HepG2 (cell line): Measurements from ENCODE around the gene TUBB4B. TPM values are rescaled to one million over a fixed set of nuclear protein-coding genes. Genes with fewer than 3 reads are reported as not detected.

Experiments used
- DPF2 ChIP-seq: sonication (generic); formaldehyde crosslinking; IDR thresholded peaks from 2 replicates; pipeline ENCODE4 v1.4.0; 2020; ENCODE audit warnings: mild to moderate bottlenecking, low read depth, missing genetic modification reagents, borderline replicate concordance
- HNRNPH1 ChIP-seq: fragments of 200-400 bp; formaldehyde crosslinking; optimal IDR thresholded peaks from 2 replicates; pipeline ENCODE3; 2017; ENCODE audit warnings: mild to moderate bottlenecking, low read depth, low read length
- MAFF ChIP-seq: IDR thresholded peaks from 2 replicates; pipeline ENCODE4 v1.6.1; 2011; ENCODE audit warnings: low read depth, low read length, improper control_type of control experiment
- NONO ChIP-seq, 2 experiments: fragments of 450-650 bp in 1 of 2; sonication (generic) in 1 of 2; formaldehyde crosslinking in 1 of 2; IDR thresholded peaks in 1 of 2; conservative IDR thresholded peaks in 1 of 2; 2 replicates each; pipeline versions ENCODE4 v1.6.1 to v1.8.0; 2017 to 2022; ENCODE audit warnings: mild to moderate bottlenecking in 1 of 2, missing genetic modification reagents in 1 of 2, moderate library complexity in 1 of 2
- NR2F1 ChIP-seq, 2 experiments: fragments of 450-650 bp in 1 of 2; formaldehyde crosslinking in 1 of 2; IDR thresholded peaks; 2 replicates each; pipeline versions ENCODE4 v1.5.0 to v1.6.1; 2016 to 2020; ENCODE audit warnings: mild to moderate bottlenecking in 1 of 2, missing compliant biosample characterization in 1 of 2, missing genetic modification reagents in 1 of 2, moderate library complexity in 1 of 2
- PAF1 ChIP-seq: IDR thresholded peaks from 2 replicates; pipeline ENCODE4 v1.6.1; 2016; ENCODE audit warnings: missing genetic modification reagents, missing compliant biosample characterization
- REXO4 ChIP-seq: sonication (generic); formaldehyde crosslinking; IDR thresholded peaks from 2 replicates; pipeline ENCODE4 v1.8.0; 2022; ENCODE audit warnings: missing genetic modification reagents, mild to moderate bottlenecking, borderline replicate concordance
- SMARCE1 ChIP-seq: fragments of 450-650 bp; IDR thresholded peaks from 2 replicates; pipeline ENCODE4 v1.6.1; 2017; ENCODE audit warnings: borderline replicate concordance
- ZNF350 ChIP-seq: sonication (generic); formaldehyde crosslinking; IDR thresholded peaks from 2 replicates; pipeline ENCODE4 v1.4.0; 2020; ENCODE audit warnings: mild to moderate bottlenecking, low read depth, missing genetic modification reagents, borderline replicate concordance
- ZNF354B ChIP-seq: sonication (generic); formaldehyde crosslinking; IDR thresholded peaks from 2 replicates; pipeline ENCODE4 v1.8.0; 2022; ENCODE audit warnings: mild to moderate bottlenecking, missing genetic modification reagents
- ZNF451 ChIP-seq: sonication (generic); formaldehyde crosslinking; IDR thresholded peaks from 2 replicates; pipeline ENCODE4 v1.5.0; 2020; ENCODE audit warnings: mild to moderate bottlenecking, missing genetic modification reagents
- ZNF556 ChIP-seq: sonication (generic); formaldehyde crosslinking; IDR thresholded peaks from 2 replicates; pipeline ENCODE4 v1.4.0; 2020; ENCODE audit warnings: mild to moderate bottlenecking, missing genetic modification reagents, borderline replicate concordance
- ZNF569 ChIP-seq: sonication (generic); formaldehyde crosslinking; IDR thresholded peaks from 2 replicates; pipeline ENCODE4 v1.5.0; 2020; ENCODE audit warnings: mild to moderate bottlenecking, missing genetic modification reagents, moderate library complexity, borderline replicate concordance
- ZNF773 ChIP-seq: sonication (generic); formaldehyde crosslinking; IDR thresholded peaks from 2 replicates; pipeline ENCODE4 v1.4.0; 2020; ENCODE audit warnings: missing genetic modification reagents, borderline replicate concordance
- polyA plus RNA-seq, 8 experiments: library from polyadenylated mRNA; depleted of rRNA in 3 of 8; stranded (reverse) in 7 of 8; unstranded in 1 of 8; fragments of >200 nt; fragmentation: Illumina TruSeq in 4 of 8; extraction: Trizol in 4 of 8; gene quantifications; 2 replicates each; pipeline versions ENCODE4 v1.2.1 to v1.2.3, GENCODE V29; 2011 to 2016; ENCODE audit warnings: low read depth in 4 of 8, missing spikeins in 1 of 8, mixed read lengths in 1 of 8; ENCODE audit not compliant: insufficient read depth in 1 of 8
- total RNA-seq, 5 experiments: library from RNA; depleted of rRNA; stranded (reverse); fragments of >200 nt; fragmentation: Illumina TruSeq; extraction: Trizol; gene quantifications; 2 replicates each; pipeline ENCODE4 v1.2.3, GENCODE V29; 2016; ENCODE audit warnings: low read depth in 1 of 5
- TF ChIP-seq, protein P1 (sequence below): sonication (generic); formaldehyde crosslinking; IDR thresholded peaks from 2 replicates; pipeline ENCODE4 v1.4.0; 2020; ENCODE audit warnings: missing genetic modification reagents, borderline replicate concordance
- TF ChIP-seq, protein P2 (sequence below): sonication (generic); formaldehyde crosslinking; IDR thresholded peaks from 2 replicates; pipeline ENCODE4 v1.8.1; 2023; ENCODE audit warnings: mild to moderate bottlenecking, missing genetic modification reagents
- TF ChIP-seq, protein P3 (sequence below): sonication (generic); formaldehyde crosslinking; conservative IDR thresholded peaks from 2 replicates; pipeline ENCODE4 v1.4.0; 2020; ENCODE audit warnings: missing genetic modification reagents
- TF ChIP-seq, protein P4 (sequence below): sonication (generic); formaldehyde crosslinking; IDR thresholded peaks from 2 replicates; pipeline ENCODE4 v1.5.0; 2020; ENCODE audit warnings: missing genetic modification reagents, mild to moderate bottlenecking, borderline replicate concordance
- TF ChIP-seq, protein P5 (sequence below): sonication (generic); formaldehyde crosslinking; IDR thresholded peaks from 2 replicates; pipeline ENCODE4 v1.5.1; 2020; ENCODE audit warnings: mild to moderate bottlenecking, missing genetic modification reagents, moderate library complexity

Gene TUBB4B
- total and polyA plus RNA-seq, 2 of the 13 experiments (the other 11 are each of a cell fraction or from before 2014, with no cell fraction given) = 182 to 412 TPM

DNA sequence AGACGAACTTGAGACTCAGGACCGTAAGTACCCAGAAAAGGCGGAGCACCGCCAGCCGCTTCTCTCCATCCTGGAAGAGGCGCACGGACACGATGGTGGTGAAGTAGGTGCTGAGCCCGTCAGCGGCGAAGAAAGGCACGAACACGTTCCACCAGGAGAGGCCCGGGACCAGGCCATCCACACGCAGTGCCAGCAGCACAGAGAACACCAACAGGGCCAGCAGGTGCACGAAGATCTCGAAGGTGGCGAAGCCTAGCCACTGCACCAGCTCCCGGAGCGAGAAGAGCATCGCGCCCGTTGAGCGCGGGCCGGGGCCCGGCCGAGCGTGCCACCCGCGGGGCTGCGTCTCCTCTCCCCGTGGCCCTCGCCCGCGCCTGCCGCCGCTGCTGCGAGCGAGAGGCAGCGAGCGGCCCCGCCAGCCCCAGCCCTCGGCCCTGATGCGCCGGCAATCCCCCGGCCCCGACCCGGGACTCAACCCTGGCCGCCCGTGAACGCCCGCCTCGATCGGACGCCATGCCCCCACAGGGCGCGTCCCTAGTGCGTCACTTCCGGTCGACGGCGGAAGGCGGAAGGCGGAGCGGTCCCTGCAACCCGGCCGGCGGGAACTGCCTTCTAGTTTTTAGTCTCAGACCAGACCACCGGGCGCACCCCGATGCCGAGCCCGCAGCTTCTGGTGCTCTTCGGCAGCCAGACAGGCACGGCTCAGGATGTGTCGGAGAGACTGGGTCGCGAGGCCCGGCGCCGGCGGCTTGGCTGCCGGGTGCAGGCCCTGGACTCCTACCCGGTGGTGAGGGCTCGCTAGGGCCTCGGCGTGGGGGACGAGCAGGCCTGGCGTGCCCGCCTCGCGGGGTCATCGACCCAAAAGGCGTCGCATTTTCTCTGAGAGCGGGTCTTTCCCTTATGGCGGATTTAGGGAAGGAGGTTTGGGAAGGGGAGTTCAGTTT, 35.7 kb upstream of the TUBB4B start, which contains the start of the genes NDOR1 and TMEM203 (continued):
- TF ChIP-seq, protein P1, sequence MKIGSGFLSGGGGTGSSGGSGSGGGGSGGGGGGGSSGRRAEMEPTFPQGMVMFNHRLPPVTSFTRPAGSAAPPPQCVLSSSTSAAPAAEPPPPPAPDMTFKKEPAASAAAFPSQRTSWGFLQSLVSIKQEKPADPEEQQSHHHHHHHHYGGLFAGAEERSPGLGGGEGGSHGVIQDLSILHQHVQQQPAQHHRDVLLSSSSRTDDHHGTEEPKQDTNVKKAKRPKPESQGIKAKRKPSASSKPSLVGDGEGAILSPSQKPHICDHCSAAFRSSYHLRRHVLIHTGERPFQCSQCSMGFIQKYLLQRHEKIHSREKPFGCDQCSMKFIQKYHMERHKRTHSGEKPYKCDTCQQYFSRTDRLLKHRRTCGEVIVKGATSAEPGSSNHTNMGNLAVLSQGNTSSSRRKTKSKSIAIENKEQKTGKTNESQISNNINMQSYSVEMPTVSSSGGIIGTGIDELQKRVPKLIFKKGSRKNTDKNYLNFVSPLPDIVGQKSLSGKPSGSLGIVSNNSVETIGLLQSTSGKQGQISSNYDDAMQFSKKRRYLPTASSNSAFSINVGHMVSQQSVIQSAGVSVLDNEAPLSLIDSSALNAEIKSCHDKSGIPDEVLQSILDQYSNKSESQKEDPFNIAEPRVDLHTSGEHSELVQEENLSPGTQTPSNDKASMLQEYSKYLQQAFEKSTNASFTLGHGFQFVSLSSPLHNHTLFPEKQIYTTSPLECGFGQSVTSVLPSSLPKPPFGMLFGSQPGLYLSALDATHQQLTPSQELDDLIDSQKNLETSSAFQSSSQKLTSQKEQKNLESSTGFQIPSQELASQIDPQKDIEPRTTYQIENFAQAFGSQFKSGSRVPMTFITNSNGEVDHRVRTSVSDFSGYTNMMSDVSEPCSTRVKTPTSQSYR (CRISPR knock-in tag) = peak; percentile 47; the same call in 1 of the 2 replicates
- TF ChIP-seq ZNF354B (CRISPR knock-in tag) (no peak), ZNF350 (CRISPR knock-in tag) (peak; percentile 73), ZNF451 (no peak), REXO4 (no peak), MAFF (no peak), DPF2 (CRISPR knock-in tag) (no peak), ZNF556 (peak; percentile 33; the same call in 1 of the 2 replicates), SMARCE1 (no peak), HNRNPH1 (no peak), PAF1 (CRISPR knock-in tag) (no peak), ZNF773 (no peak), NR2F1 (CRISPR knock-in tag; IDR thresholded peaks at IDR 0.05) (no peak), NONO (IDR thresholded peaks at IDR 0.05) (no peak), NONO (CRISPR knock-in tag; conservative IDR thresholded peaks at IDR 0.05) (peak; percentile 85), ZNF569 (no peak)
- TF ChIP-seq, protein P2, sequence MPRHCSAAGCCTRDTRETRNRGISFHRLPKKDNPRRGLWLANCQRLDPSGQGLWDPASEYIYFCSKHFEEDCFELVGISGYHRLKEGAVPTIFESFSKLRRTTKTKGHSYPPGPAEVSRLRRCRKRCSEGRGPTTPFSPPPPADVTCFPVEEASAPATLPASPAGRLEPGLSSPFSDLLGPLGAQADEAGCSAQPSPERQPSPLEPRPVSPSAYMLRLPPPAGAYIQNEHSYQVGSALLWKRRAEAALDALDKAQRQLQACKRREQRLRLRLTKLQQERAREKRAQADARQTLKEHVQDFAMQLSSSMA = peak; percentile 47; the same call in 1 of the 2 replicates
- TF ChIP-seq, protein P3, sequence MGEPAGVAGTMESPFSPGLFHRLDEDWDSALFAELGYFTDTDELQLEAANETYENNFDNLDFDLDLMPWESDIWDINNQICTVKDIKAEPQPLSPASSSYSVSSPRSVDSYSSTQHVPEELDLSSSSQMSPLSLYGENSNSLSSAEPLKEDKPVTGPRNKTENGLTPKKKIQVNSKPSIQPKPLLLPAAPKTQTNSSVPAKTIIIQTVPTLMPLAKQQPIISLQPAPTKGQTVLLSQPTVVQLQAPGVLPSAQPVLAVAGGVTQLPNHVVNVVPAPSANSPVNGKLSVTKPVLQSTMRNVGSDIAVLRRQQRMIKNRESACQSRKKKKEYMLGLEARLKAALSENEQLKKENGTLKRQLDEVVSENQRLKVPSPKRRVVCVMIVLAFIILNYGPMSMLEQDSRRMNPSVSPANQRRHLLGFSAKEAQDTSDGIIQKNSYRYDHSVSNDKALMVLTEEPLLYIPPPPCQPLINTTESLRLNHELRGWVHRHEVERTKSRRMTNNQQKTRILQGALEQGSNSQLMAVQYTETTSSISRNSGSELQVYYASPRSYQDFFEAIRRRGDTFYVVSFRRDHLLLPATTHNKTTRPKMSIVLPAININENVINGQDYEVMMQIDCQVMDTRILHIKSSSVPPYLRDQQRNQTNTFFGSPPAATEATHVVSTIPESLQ = no peak
- TF ChIP-seq, protein P4, sequence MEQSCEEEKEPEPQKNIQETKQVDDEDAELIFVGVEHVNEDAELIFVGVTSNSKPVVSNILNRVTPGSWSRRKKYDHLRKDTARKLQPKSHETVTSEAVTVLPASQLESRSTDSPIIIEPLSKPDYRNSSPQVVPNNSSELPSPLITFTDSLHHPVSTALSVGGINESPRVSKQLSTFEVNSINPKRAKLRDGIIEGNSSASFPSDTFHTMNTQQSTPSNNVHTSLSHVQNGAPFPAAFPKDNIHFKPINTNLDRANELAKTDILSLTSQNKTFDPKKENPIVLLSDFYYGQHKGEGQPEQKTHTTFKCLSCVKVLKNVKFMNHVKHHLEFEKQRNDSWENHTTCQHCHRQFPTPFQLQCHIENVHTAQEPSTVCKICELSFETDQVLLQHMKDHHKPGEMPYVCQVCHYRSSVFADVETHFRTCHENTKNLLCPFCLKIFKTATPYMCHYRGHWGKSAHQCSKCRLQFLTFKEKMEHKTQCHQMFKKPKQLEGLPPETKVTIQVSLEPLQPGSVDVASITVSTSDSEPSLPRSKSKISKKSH (CRISPR knock-in tag) = no peak
- TF ChIP-seq, protein P5, sequence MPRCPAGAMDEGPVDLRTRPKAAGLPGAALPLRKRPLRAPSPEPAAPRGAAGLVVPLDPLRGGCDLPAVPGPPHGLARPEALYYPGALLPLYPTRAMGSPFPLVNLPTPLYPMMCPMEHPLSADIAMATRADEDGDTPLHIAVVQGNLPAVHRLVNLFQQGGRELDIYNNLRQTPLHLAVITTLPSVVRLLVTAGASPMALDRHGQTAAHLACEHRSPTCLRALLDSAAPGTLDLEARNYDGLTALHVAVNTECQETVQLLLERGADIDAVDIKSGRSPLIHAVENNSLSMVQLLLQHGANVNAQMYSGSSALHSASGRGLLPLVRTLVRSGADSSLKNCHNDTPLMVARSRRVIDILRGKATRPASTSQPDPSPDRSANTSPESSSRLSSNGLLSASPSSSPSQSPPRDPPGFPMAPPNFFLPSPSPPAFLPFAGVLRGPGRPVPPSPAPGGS = peak; percentile 49; the same call in 1 of the 2 replicates
